HG03108 (cell line): ENCODE measurements around the gene FARP1.

Experiments used
- ATAC-seq: cut with Tn5 transposase; IDR thresholded peaks from one replicate; pipeline ENCODE4 v1.9.1; 2021; ENCODE audit warnings: moderate library complexity; ENCODE audit not compliant: unreplicated experiment

The FARP1 gene

DNA sequence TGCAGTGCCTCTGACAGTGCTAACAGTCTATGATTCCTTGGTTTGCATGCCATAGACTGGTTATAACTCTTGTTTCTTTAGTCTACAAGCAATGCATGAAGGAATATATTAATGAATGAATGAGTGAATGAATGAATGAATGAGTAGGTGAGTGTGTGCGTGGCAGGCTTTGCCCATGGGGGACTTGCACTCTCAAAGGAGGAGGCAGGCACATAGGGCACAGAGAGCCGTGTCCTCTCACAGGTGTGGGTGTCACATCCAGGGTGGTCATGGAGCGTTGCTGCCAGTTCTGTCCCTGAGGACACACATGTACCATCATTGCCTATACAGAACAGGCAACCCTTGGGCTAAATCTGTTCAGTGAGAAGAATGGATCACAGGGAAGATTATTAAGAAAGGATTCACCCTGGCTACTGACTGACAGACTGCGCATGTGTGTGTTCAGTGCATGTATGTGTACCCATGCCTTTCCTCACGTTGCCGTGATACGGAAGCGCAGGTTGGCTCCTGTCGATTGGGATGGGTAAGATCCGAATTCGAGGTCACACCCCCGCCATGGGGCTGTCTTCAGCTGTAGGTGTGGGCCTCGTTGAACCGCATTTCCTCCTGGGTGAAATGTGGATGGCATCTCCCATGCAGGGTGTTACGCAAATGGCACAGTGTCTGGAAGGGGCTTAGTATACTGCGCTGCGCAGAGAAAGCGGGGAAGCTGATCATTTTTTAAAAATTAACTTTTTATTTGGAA is 272.6 kb downstream of the FARP1 start:
- ATAC-seq = no peak

DNA sequence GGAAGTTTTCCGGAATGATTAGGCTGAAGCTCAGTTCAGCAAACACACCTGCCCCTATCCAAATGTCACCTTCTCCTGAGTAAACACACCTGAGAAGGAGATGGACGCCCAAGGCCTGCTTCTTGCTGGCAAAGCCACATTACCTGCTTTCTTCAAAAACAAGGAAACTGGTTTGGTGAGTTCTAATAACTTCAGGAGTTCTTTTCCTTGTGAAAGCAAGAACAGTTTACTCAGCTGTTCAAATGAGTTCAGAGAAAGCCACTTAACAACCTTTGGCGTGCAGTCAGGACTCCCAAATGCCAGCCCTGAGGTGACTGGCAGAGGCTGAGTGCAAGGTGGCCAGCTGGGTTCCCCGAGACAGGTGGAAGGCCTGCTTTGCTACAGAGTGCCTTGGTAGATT is 273.5 kb downstream of the FARP1 start:
- no peak for ATAC-seq

DNA sequence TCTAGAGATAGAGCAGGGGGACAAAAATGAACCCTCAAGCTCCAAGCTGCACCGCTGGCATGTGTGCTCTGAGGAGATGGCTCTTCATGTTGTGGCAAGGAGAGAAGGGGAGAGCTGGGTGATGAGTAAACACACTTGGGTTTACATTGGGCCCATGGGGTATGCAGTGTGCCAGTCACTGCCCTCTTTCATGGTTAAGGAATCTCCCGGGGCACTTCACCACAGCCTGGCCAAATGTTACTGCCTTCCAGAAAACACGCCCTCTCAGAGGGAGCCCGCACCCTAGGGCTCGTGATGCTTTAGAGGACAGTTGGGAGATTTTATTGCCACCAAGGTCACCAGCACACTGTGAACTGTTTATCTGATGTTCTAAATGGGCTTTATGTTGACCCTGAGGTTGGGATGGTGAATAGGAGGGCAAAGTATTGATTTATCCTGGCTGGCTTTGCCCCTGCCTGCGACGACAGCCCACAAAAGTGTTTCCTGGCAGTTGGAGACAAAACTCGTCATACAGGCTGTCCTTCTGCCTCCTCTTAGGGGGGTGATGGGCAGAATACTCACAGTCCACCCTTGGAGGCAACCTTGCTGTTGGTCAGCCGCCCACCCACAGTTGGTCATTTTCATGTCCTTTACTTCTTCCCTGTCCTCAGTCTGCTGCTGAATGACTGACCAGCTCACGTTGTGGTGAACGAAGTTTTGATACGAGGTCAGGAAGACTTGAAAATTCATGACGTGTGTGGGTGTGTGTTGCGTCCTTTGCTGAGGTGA is 277.1 kb downstream of the FARP1 start:
- ATAC-seq = no peak

DNA sequence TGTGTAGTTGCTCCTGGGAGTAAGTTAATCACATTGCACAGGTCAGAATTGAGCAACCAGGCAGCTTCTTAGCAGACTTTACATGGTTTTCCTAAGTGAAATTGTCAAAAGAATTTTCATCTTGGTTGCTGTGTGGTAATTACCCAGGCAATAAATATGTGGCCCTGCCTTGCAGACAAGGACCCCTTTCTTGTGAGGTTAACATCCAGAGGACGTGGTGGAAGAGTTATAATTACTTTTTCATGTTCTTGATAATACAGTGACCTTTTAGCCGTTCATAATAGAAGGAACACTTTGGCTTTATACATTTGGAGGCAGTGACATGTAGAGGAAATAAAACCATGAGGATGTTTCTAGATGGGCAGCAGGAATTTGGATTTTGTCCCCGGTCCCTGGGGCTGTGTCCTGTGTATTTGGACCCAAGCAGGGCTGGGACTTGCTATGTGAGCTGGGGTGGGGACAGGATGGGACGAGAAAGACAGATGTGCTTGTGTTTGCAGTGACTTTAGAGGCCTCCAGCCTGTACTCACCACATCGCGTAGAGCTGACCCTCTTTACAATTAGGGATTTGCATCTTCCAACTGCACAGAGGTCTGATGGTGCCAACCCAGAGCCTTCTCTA is 277.8 kb downstream of the FARP1 start:
- ATAC-seq = no peak

DNA sequence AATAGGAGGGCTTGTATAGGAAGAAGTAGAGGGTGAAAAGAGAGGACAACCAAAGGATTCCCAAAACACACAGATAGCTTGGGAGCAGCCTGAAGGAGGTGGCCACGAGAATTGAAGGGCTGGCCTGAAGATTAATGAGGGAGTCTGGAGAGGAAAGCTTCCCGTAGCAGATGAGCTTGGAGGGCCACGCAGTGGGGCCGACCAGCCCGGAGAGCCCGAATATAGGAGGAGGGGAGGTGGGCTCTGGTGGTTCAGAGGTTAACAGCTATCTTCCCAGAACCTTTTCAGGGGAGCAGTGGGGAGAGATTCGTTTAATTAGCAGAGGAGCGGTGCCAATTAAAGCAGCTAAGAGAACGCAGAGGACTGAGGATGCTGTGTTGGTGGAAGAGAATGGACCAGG is 279.2 kb downstream of the FARP1 start:
- ATAC-seq = no peak

DNA sequence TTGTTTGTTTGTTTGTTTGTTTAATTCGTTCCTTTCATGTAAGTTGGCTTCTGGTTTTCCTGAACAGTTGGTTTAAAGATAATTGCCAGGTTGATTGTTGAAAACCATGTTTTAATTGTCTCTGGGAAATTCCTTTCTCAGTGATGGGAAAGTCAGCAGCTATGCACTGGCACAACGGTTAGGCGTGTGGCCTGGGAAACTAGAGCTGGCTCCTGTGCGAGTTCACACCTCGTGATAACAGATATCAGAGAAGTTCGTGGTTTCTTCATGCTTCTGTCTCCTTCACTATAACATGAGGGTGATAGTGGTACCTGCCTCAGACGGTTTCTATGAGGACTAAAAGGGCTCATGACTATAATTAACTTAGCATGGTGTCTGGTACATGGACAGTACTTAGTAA is 280.5 kb downstream of the FARP1 start:
- ATAC-seq = no peak

DNA sequence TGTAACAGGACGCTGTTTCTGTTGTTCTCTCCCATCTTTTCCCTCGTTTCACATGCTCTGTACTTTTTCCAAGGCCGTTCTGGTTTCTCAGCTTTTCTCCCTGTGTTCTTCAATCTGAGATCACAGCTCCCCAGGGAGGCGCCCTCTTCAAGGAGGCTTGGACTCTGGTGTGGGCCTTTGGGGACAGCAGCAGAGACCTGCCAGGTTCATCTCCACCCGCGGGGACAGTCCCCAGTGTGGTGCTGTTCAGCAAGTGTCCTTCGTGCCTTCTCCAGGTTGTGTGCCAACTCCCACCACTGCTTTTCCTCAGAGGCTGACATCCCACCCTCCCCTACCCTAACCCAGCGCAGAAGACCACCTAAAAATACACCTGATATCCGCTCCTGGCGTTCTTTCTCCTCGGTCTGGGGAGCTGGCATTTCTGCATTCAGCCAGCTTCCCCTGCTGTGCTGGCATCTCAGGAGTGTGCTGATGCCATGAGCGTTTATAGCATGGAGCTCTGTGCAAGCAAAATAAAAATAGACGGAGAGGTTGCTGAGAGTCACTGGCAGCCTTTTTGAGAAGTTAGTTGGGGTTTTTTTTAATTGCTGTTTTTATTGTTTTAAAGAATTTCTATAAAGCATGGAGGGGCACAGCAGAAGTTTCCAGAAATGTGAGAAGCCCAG is 284.6 kb downstream of the FARP1 start:
- ATAC-seq = no peak

DNA sequence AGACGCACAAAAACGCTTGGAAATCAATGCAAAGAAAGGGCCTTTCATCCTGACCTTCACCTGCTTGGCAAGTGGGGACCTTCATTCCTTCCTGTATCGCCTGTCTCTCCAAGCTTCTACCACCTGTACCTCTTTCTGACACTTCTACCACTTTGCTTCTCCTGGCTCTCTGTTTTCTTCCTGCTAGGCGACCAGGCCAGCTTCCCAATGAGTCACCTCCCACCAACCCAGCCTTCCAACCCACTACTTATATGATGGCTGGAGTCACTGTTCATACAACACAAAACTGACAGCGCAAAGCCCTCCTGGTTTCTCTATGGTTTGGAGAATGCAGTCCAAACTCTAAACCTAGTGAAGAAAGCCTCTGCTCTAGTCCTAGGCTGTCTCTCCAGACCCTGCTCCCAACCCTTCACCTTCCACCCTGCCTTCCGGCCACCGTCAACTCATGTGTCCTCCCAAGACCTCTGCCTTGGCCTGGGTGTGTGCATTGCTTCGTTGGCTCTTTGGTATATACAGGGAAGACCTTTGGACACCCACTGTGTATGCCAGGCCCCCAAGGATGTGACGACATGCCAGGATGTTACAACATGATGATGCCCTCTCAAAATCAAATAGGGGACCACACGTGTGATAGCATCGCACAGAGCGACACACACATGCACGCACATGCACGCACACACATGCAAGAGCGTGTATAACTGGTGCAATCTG is 285.5 kb downstream of the FARP1 start:
- no peak for ATAC-seq

DNA sequence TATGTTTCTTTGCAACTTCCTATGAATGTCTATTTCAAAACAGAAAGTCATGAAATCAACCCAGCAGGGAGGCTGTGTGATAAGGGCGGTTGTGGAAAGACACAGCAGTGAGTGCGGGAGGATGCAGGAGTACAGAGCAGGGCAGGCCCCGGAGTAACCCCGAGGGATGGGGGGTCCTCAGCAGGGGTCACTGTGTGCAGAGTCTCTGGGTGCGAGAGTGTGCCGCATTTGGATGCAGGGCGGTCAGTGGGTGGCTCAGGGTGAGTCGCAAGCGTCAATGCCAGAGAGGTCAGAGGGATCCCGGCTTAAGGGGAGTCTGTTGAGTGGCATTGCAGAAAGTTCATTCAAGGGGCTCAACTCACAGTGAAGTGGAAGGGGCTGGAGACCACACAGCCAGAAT is 286.2 kb downstream of the FARP1 start:
- ATAC-seq = no peak

DNA sequence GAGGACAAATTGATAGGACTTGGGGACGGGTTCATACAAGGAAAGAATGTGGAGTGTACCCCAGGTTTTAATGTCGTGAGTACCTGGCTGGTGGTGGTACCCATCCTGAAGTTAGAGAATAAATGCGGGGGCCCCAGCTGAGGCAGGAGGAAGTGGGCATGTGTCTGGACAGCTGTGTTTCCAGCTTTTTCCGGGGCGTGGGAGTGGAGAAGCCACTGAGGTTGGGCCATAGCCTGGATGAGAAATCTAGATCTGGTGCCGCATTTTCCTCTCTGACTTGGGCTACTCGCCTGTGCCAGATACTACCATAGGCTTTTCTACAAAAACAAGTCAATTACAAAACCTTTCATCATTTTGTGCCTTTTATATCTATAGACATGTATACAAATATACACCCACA is 286.6 kb downstream of the FARP1 start:
- ATAC-seq = no peak

DNA sequence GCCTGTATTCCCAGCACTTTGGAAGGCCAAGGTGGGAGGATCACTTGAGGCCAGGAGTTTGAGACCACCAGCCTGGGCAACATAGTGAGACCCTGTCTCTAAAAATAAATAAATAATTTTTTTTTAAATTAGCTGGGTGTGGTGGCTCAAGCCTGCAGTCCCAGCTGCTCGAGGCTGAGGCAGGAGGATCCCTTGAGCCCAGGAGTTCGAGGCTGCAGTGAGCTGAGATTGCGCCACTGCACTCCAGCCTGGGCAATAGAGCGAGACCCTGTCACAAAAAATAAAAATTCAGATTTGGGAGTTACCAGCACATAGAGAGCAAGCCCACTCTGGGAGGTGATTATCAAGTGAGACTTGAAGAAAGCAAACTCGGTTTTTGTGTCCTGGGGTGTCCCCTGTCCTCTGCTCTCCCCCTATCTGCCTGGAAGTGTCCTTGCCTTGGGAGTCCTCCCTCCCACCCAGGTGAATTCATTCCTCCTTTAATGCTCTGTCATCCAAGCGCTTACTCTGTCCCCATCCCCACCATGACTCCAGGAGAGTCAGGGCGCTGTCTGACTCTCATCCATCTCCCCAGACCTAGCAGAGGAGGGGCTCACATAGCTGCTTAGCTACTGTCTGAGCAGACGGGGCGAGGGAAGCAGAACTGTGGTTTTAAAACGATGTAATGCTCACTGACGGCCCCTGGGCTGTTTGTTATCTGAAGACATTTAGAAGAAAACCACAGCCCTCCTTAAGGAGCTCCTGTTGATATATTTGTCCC is 287.3 kb downstream of the FARP1 start:
- ATAC-seq = no peak

DNA sequence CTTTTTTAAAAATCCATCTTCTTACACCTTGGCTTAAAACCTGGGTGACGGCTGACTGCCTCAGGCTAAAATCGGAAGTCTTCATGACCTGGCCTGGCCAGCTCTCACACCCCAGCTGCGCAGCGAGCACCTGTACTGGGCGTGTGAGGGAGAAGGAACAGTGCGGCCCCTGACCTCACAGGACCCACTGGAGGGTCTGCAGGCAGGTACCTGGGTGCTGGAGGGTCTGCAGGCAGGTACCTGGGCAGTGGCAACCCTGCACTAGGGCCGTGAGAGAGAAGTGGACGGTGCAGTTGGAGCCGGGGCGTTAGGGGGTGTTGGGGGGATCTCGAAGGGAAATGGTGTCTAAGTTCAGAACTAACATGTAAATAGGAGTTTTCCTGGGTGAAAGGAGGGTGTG is 289.7 kb downstream of the FARP1 start:
- no peak for ATAC-seq

DNA sequence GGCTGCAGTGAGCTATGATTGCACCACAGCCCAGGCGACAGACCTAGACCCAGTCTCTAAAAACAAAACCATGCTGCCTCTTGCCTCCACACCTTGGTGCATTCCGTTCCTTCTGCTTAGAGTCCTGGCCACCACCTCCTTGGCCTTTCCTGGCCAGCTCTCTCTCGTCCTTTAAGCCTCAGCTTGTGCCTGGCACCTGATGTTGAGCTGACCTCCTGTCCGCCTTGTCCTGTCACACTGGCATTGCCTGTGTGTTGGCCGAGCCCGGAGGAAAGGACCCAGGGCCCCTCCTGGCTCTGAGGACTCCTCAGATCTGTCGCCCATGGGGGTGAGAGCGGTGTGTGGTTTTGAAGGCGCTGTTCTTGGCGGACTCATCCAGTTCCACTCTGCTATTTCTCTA is 290.8 kb downstream of the FARP1 start:
- ATAC-seq = no peak

DNA sequence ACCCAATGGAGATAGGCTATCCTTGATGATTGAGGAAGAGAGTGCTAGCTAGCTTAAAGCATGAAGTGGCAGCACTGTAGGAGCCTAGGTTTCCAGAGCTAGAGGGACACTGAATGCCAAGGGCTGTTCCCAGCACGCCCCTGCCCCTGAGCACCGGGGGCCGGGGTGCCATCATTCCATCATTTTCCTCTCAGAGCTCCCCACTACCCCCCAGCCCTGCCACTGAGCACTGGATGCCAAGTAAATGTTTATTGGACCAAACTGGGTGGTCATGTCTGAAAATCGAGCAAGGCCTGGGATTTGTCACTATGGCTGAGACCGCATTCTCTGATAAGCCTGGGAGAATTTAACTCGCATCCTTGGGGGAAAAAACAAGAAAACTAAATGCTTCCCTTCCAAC is 291.2 kb downstream of the FARP1 start:
- no peak for ATAC-seq

DNA sequence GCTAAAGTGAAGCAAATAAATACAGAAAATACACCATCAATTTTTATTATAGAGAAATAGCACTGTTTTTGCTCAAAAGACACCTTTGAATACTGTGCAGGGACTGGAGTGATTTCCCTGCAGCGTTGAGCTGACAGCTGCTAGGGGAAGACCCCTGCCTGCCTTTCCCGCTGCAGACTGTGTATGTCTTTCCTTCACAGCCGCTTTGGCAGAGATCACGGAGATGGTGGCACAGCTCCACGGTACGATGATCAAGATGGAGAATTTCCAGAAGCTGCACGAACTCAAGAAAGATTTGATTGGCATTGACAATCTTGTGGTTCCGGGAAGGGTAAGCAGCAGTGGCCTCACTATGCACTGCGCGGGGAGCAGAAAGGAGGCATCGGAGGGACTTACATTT is 292.5 kb downstream of the FARP1 start:
- no peak for ATAC-seq

DNA sequence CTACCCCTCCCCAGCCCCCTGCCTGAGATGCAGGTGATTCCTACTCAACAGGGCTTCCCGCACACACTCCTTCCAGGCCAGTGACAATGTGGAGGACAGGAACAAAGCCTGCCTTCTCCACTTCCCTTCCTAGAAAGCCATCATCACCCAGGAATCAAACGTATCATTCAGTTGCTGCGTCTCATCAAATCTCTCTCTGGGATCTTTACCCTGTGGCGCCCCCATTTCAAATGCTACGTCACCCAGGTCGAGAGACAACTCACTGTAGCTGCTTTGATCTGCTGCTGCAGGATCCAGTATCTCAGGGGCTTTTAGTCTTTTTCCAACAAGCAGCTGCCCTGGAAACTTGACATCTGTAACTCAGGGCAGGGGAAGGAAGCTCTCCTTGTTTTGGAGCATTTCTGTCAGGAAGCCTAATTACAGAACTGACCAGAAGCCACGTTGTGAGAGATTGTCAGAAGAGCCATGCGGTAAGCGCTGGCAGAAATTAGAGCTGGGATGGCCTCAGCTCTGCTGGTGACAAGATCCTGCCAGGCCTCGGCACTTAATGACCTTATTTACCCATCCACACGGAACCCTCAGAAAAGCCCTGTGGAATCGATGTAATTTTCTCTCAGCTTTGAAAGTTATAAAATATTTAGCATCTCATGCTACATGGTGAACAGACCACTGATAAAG is 293.5 kb downstream of the FARP1 start:
- ATAC-seq = no peak

DNA sequence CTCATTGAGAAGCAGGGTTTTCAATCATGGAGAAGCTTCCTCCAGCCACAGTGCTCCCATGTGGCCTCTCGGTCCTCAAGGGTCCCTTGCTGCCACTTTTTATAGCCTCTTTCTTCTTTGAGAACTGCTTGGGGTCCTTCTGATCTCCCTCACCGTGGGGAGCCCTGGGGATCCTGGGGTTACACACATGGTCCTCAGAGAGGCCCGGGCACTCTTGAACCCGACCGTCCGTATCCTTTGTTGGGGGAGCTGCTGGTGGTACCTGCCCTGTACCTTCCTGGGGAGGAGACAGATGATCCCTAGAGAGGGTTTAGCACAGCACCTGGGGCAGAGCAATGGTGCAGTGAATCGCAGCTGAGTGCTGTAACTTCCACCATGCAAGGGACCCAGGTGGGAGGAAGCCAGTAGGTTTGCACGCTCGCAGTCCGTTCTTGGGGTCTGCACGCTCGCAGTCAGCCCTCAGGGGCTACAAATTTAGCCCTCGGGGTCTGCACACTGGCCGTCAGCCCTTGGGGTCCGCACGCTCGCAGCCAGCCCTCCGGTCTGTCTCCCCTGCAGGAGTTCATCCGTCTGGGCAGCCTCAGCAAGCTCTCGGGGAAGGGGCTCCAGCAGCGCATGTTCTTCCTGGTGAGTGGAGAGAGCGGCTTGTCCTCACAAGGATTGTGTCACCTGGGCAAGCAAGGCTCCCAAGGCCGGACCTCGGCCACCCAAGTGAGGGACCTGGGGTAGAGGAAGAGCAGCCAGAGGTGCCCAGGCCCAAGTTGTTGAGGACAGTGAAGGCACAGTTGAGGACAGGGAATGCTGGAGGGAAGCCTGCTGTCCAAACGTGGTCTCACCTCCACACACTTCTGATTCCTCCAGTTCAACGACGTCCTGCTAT is 295.6 kb downstream of the FARP1 start:
- ATAC-seq = no peak

DNA sequence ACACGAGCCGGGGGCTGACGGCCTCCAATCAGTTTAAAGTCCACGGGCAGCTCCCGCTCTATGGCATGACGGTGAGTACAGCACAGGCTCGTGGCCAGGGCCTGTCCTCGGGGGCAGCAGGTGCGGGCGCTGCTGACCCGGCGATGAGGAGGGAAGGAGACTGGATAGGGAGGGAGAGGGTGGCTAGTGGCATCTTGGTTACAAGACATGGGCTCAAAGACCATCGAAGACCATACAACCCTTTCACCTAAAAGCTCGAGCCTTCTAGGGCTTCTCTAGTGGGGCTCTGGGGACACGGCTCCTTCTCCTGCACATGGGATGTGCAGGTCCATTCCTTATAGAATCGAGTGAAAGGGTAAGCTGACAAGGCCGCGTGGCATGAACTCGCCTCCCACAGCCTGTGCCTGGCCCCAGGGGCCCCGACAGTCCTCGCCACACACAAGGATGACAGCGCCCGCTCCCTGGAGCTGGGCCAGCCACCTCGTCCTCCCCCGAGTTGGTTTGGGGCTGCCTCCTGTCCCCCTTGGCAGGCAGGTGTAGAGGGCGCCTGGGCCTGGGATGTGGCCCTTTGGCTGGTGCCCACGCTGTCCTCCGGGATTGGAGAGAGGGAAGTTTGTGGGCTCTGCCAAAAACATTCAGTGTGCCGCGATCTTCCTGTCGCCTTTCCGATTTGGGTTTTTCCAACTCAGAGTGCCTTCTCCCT is 296.4 kb downstream of the FARP1 start:
- ATAC-seq = no peak
